HepG2 (cell line): ENCODE measurements around the gene RABEP2. TPM values are rescaled to one million over a fixed set of nuclear protein-coding genes. Genes with fewer than 3 reads are reported as not detected.

Experiments
- CBX2 ChIP-seq, 2 experiments: fragments of 200-600 bp in 1 of 2; sonication (generic); formaldehyde crosslinking in 1 of 2; IDR thresholded peaks; 2 replicates each; pipeline versions ENCODE4 v1.7.0 to v1.8.1; 2018 to 2022; ENCODE audit warnings: low read depth in 2 of 2, low read length in 1 of 2, mild to moderate bottlenecking in 1 of 2, missing genetic modification reagents in 1 of 2
- HBP1 ChIP-seq: IDR thresholded peaks from 2 replicates; pipeline ENCODE4 v1.6.1; 2016; ENCODE audit warnings: low read depth, control low read depth
- MXD3 ChIP-seq: IDR thresholded peaks from 2 replicates; pipeline ENCODE4 v1.6.1; 2016; ENCODE audit warnings: mild to moderate bottlenecking, missing biosample characterization, missing genetic modification reagents
- PITX1 ChIP-seq: sonication (generic); formaldehyde crosslinking; IDR thresholded peaks from 2 replicates; pipeline ENCODE4 v1.5.1; 2020; ENCODE audit warnings: mild to moderate bottlenecking, missing genetic modification reagents
- SIN3A ChIP-seq: IDR thresholded peaks from 2 replicates; pipeline ENCODE4 v1.6.1; 2011; ENCODE audit warnings: low read depth, mild to moderate bottlenecking, control low read depth, low read length, borderline replicate concordance
- SIX1 ChIP-seq: sonication (generic); formaldehyde crosslinking; IDR thresholded peaks from 2 replicates; pipeline ENCODE4 v1.4.0; 2020; ENCODE audit warnings: missing genetic modification reagents, borderline replicate concordance
- TAF15 ChIP-seq: fragments of 200-400 bp; formaldehyde crosslinking; IDR thresholded peaks from one replicate; pipeline ENCODE4 v1.6.1; 2018; ENCODE audit warnings: mild to moderate bottlenecking, low read depth, low read length; ENCODE audit not compliant: poor library complexity, severe bottlenecking
- ZBTB26 ChIP-seq: IDR thresholded peaks from 2 replicates; pipeline ENCODE4 v1.6.1; 2016; ENCODE audit warnings: missing compliant biosample characterization, missing genetic modification reagents, borderline replicate concordance
- ZNF343 ChIP-seq: sonication (generic); formaldehyde crosslinking; IDR thresholded peaks from 2 replicates; pipeline ENCODE4 v1.4.0; 2020; ENCODE audit warnings: mild to moderate bottlenecking, missing genetic modification reagents
- ZNF432 ChIP-seq: sonication (generic); formaldehyde crosslinking; IDR thresholded peaks from 2 replicates; pipeline ENCODE4 v1.5.0; 2020; ENCODE audit warnings: missing genetic modification reagents, mild to moderate bottlenecking, borderline replicate concordance
- ZNF441 ChIP-seq: sonication (generic); formaldehyde crosslinking; IDR thresholded peaks from 2 replicates; pipeline ENCODE4 v1.7.0; 2021; ENCODE audit warnings: missing genetic modification reagents, borderline replicate concordance
- ZNF878 ChIP-seq: sonication (generic); formaldehyde crosslinking; IDR thresholded peaks from 2 replicates; pipeline ENCODE4 v1.8.1; 2023; ENCODE audit warnings: mild to moderate bottlenecking, missing genetic modification reagents, moderate library complexity
- polyA plus RNA-seq, 8 experiments: library from polyadenylated mRNA; depleted of rRNA in 3 of 8; stranded (reverse) in 7 of 8; unstranded in 1 of 8; fragments of >200 nt; fragmentation: Illumina TruSeq in 4 of 8; extraction: Trizol in 4 of 8; gene quantifications; 2 replicates each; pipeline versions ENCODE4 v1.2.1 to v1.2.3, GENCODE V29; 2011 to 2016; ENCODE audit warnings: low read depth in 4 of 8, missing spikeins in 1 of 8, mixed read lengths in 1 of 8; ENCODE audit not compliant: insufficient read depth in 1 of 8
- total RNA-seq, 5 experiments: library from RNA; depleted of rRNA; stranded (reverse); fragments of >200 nt; fragmentation: Illumina TruSeq; extraction: Trizol; gene quantifications; 2 replicates each; pipeline ENCODE4 v1.2.3, GENCODE V29; 2016; ENCODE audit warnings: low read depth in 1 of 5
- TF ChIP-seq, protein P1 (sequence below): sonication (generic); formaldehyde crosslinking; IDR thresholded peaks from 2 replicates; pipeline ENCODE4 v1.4.0; 2020; ENCODE audit warnings: missing genetic modification reagents, mild to moderate bottlenecking, borderline replicate concordance
- TF ChIP-seq, protein P2 (sequence below): sonication (generic); formaldehyde crosslinking; IDR thresholded peaks from 2 replicates; pipeline ENCODE4; 2020; ENCODE audit warnings: missing genetic modification reagents, mild to moderate bottlenecking, borderline replicate concordance
- TF ChIP-seq, protein P3 (sequence below): sonication (generic); formaldehyde crosslinking; IDR thresholded peaks from 2 replicates; pipeline ENCODE4 v1.8.0; 2022; ENCODE audit warnings: missing genetic modification reagents, mild to moderate bottlenecking, inconsistent platforms, borderline replicate concordance

Gene RABEP2
- total and polyA plus RNA-seq, 2 of the 13 experiments (the other 11 are each of a cell fraction or from before 2014, with no cell fraction given): 10.8 to 18.4 TPM

DNA sequence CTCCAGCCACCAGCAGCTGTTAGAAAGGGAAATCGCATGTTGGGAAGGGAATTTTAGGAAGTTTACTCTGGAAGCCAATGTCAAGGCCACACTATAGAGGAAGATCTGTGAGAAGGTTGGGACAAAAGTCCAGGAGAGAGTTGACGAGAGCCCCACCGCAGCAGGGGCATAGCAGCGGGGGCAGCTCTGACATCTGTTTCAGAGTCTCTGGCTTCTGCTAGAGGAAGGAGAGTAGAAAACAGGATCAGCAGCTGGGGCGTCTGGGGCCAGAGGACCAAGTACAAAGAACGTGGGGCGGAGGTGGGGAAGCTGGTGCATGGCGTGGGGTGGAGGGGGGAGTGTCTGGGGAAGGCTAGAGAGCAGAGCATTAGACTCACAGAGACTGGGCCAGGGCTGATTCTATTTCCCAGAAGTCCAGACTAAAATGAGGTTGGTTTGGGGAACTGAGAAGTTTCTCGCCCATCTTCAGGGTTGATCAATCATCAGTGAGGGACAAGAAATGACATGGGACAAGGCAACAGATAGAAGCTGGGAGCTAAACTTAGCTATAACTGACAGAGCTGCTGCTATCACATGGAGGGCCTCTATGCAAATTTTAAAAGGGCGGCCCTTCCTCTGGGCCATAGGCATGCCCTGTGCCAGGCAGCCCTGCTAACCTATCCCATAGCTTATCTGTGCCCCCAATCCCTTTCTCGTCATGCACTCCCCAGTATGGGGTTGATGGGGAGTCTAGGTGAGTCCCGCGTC is 1.2 kb downstream of the RABEP2 start (continued):
- TF ChIP-seq TAF15: no peak
- 0 out of 2 replicates have a peak, but pooled peaks have one; percentile 22 for TF ChIP-seq SIN3A
- no peak for TF ChIP-seq ZBTB26 (CRISPR knock-in tag)
- no peak for TF ChIP-seq SIX1 (CRISPR knock-in tag)
- no peak for TF ChIP-seq MXD3 (CRISPR knock-in tag)
- no peak for TF ChIP-seq CBX2 (IDR thresholded peaks at IDR 0.05; ENCODE audit: low read depth, low read length)
- no peak for TF ChIP-seq CBX2 (CRISPR knock-in tag; IDR thresholded peaks at IDR 0.05; ENCODE audit: low read depth)
- no peak for TF ChIP-seq ZNF432 (CRISPR knock-in tag)
- TF ChIP-seq, protein P1, sequence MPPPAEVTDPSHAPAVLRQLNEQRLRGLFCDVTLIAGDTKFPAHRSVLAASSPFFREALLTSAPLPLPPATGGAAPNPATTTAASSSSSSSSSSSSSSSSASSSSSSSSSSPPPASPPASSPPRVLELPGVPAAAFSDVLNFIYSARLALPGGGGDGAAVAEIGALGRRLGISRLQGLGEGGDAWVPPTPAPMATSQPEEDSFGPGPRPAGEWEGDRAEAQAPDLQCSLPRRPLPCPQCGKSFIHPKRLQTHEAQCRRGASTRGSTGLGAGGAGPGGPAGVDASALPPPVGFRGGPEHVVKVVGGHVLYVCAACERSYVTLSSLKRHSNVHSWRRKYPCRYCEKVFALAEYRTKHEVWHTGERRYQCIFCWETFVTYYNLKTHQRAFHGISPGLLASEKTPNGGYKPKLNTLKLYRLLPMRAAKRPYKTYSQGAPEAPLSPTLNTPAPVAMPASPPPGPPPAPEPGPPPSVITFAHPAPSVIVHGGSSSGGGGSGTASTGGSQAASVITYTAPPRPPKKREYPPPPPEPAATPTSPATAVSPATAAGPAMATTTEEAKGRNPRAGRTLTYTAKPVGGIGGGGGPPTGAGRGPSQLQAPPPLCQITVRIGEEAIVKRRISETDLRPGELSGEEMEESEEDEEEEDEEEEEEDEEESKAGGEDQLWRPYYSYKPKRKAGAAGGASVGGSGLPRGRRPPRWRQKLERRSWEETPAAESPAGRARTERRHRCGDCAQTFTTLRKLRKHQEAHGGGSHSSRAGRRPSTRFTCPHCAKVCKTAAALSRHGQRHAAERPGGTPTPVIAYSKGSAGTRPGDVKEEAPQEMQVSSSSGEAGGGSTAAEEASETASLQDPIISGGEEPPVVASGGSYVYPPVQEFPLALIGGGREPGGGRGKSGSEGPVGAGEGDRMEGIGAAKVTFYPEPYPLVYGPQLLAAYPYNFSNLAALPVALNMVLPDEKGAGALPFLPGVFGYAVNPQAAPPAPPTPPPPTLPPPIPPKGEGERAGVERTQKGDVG: no peak
- TF ChIP-seq, protein P2, sequence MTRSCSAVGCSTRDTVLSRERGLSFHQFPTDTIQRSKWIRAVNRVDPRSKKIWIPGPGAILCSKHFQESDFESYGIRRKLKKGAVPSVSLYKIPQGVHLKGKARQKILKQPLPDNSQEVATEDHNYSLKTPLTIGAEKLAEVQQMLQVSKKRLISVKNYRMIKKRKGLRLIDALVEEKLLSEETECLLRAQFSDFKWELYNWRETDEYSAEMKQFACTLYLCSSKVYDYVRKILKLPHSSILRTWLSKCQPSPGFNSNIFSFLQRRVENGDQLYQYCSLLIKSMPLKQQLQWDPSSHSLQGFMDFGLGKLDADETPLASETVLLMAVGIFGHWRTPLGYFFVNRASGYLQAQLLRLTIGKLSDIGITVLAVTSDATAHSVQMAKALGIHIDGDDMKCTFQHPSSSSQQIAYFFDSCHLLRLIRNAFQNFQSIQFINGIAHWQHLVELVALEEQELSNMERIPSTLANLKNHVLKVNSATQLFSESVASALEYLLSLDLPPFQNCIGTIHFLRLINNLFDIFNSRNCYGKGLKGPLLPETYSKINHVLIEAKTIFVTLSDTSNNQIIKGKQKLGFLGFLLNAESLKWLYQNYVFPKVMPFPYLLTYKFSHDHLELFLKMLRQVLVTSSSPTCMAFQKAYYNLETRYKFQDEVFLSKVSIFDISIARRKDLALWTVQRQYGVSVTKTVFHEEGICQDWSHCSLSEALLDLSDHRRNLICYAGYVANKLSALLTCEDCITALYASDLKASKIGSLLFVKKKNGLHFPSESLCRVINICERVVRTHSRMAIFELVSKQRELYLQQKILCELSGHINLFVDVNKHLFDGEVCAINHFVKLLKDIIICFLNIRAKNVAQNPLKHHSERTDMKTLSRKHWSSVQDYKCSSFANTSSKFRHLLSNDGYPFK: no peak
- TF ChIP-seq ZNF878 (CRISPR knock-in tag): 0 out of 2 replicates have a peak, but pooled peaks have one; percentile 50
- TF ChIP-seq, protein P3, sequence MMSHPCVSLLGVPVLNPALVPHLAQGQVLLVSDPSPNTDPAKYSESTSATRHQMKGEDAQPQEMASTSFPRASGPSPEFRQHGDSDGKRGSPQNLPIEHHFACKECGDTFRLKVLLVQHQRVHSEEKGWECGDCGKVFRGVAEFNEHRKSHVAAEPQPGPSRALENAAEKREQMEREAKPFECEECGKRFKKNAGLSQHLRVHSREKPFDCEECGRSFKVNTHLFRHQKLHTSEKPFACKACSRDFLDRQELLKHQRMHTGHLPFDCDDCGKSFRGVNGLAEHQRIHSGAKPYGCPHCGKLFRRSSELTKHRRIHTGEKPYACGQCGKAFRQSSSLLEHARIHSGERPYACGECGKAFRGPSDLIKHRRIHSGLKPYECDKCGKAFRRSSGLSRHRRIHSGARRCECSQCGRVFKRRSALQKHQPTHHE (CRISPR knock-in tag): no peak
- no peak for TF ChIP-seq ZNF441 (CRISPR knock-in tag)
- no peak; the same call in 1 of the 2 replicates for TF ChIP-seq PITX1
- no peak for TF ChIP-seq ZNF343
- peak; percentile 29; the same call in 1 of the 2 replicates for TF ChIP-seq HBP1 (CRISPR knock-in tag)
